T-cell (primary cell): Measurements from ENCODE around the gene DICER1. TPM values are rescaled to one million over a fixed set of nuclear protein-coding genes. Genes with fewer than 3 reads are reported as not detected.
A peak's percentile ranks its signal among the peaks of the same experiment; 100 is the strongest.

Experiments
- ATAC-seq, 4 experiments: fragments of 200-7000 bp in 3 of 4; fragments of 150-1000 bp in 1 of 4; cut with Tn5 transposase; replicated peaks in 1 of 4; 1 replicate in 3 of 4; 2 replicates in 1 of 4; pipeline ENCODE4 v1.10.0; 2021; ENCODE audit warnings: moderate library complexity in 3 of 4, mild to moderate bottlenecking in 2 of 4, moderate number of reproducible peaks in 1 of 4
- CTCF ChIA-PET, 2 donors: fragments of 300-600 bp; sonication (Branson Sonifier 250); formaldehyde crosslinking; loops; one replicate each; lab custom pipeline; 2022; ENCODE audit warnings: antibody characterized with exemption in 2 of 2; lab: Charles Lee
- POLR2A ChIA-PET, 2 donors: fragments of 300-600 bp; sonication (Branson Sonifier 250); formaldehyde crosslinking; loops; one replicate each; lab custom pipeline; 2022; ENCODE audit warnings: antibody characterized with exemption in 2 of 2; lab: Charles Lee
- DNase-seq, 35 experiments: peaks; one replicate each; pipeline versions ENCODE4 v3.0.0 to v3.0.0-alpha.2; 2013 to 2023
- H3K27ac ChIP-seq: one replicate; pipeline ENCODE4 v1.5.1; 2013; ENCODE audit warnings: low read length
- H3K27me3 ChIP-seq, 2 experiments: replicated peaks in 1 of 2; 1 replicate in 1 of 2; 2 replicates in 1 of 2; pipeline versions ENCODE4 v1.6.1 to v1.7.0; 2013; ENCODE audit warnings: low read length in 1 of 2, mixed read lengths in 1 of 2; ENCODE audit not compliant: control insufficient read depth in 2 of 2, insufficient read depth in 2 of 2; ENCODE audit errors: extremely low read depth in 1 of 2
- H3K36me3 ChIP-seq, 2 donors: 1 replicate in 1 of 2; 2 replicates in 1 of 2; pipeline versions ENCODE4 v1.6.1 to v1.7.0; 2013; ENCODE audit warnings: low read length in 1 of 2; ENCODE audit not compliant: control insufficient read depth in 2 of 2, insufficient read depth in 1 of 2; ENCODE audit errors: extremely low read depth in 1 of 2
- H3K4me1 ChIP-seq, 2 experiments: 1 replicate in 1 of 2; 2 replicates in 1 of 2; pipeline versions ENCODE4 v1.6.1 to v1.7.0; 2013; ENCODE audit warnings: low read length in 2 of 2, mixed read lengths in 1 of 2; ENCODE audit not compliant: insufficient read depth in 2 of 2, control insufficient read depth in 1 of 2; ENCODE audit errors: extremely low read depth in 1 of 2
- H3K4me3 ChIP-seq, 2 donors: 1 replicate in 1 of 2; 2 replicates in 1 of 2; pipeline versions ENCODE4 v1.5.1 to v1.7.0; 2013; ENCODE audit warnings: mild to moderate bottlenecking in 2 of 2, low read length in 1 of 2, moderate library complexity in 1 of 2; ENCODE audit not compliant: control insufficient read depth in 1 of 2; ENCODE audit errors: extremely low read depth in 1 of 2
- H3K9me3 ChIP-seq: 2 replicates; pipeline ENCODE4 v1.7.0; 2013
- H3K27ac Mint-ChIP-seq, 2 donors: one replicate each; pipeline ENCODE4 v1.8.0; 2020 to 2021; ENCODE audit warnings: mild to moderate bottlenecking in 2 of 2, mixed read lengths in 2 of 2
- H3K27me3 Mint-ChIP-seq, 2 donors: one replicate each; pipeline ENCODE4 v1.8.0; 2021 to 2022; ENCODE audit warnings: mixed read lengths in 2 of 2
- H3K36me3 Mint-ChIP-seq: one replicate; pipeline ENCODE4 v1.8.0; 2021; ENCODE audit warnings: mixed read lengths
- H3K4me1 Mint-ChIP-seq, 3 donors: one replicate each; pipeline ENCODE4 v1.8.0; 2020 to 2022; ENCODE audit warnings: mixed read lengths in 3 of 3, mild to moderate bottlenecking in 1 of 3
- H3K4me3 Mint-ChIP-seq, 3 donors: one replicate each; pipeline ENCODE4 v1.8.0; 2020 to 2022; ENCODE audit warnings: mild to moderate bottlenecking in 3 of 3, mixed read lengths in 3 of 3, moderate library complexity in 3 of 3
- H3K9me3 Mint-ChIP-seq, 3 donors: one replicate each; pipeline ENCODE4 v1.8.0; 2020 to 2022; ENCODE audit warnings: mixed read lengths in 3 of 3
- WGBS: methylation state at CpG from one replicate; pipeline ENCODE4 v1.1.5; 2013; ENCODE audit warnings: missing lambda C conversion rate; ENCODE audit not compliant: insufficient coverage; 5-methylcytosine and 5-hydroxymethylcytosine counted together
- total RNA-seq, 35 experiments: library from RNA in 6 of 35; stranded (reverse) in 6 of 35; fragments of 120-200 nt in 1 of 35; gene quantifications; one replicate each; pipeline versions ENCODE4 v1.2.1 to v1.2.4 and lab custom pipeline; 2013 to 2026

Gene DICER1
- total RNA-seq, 5 donors from 2014 or later (not counting 1 experiment from before 2014, with no cell fraction given), result 40.1 to 62.8 (median 57.8) TPM

DNA sequence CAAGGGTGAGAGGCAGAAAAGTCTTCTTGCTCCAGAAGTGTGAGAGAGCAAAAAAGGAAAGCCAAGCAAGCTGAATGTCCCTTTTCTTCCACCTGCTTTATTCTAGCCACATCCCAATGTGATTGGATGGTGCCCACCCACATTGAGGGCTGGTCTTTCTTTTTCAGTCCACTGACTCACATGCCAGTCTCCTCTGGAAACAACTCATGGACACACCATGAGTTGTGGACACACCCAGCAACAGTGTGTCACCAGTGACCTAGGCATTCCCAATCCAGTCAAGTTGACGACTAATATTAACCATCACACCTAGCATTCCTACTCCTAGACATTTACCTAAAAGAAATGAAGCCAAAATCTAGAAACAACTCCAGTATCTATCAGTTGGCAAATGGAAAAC lies 7.2 kb upstream of the DICER1 start:
- DNase-seq (no peak), ATAC-seq (no peak)
- H3K27ac ChIP-seq, result no peak overlapping the region
- no peaks in the 10 kb centered on the region for H3K4me1 Mint-ChIP-seq
- CTCF ChIA-PET, result no interaction called here
- no peaks in the 10 kb centered on the region for H3K9me3 ChIP-seq
- H3K36me3 Mint-ChIP-seq, result peaks cover 7% of the 10 kb centered on the region
- H3K4me1 ChIP-seq, result no peaks in the 10 kb centered on the region
- POLR2A ChIA-PET, result no interaction called here
- no peaks in the 10 kb centered on the region for H3K27me3 Mint-ChIP-seq
- no peaks in the 10 kb centered on the region for H3K36me3 ChIP-seq
- no peak overlapping the region for H3K27ac Mint-ChIP-seq
- peaks cover 6 to 20% (median 14%) of the 10 kb centered on the region in 3 donors for H3K9me3 Mint-ChIP-seq
- H3K4me3 Mint-ChIP-seq, result no peak overlapping the region
- H3K27me3 ChIP-seq, result no peaks in the 10 kb centered on the region
- H3K4me3 ChIP-seq, result no peak overlapping the region
- 88% methylated on average over 1 of the region's 1 CpG for WGBS

GRCh38 chr14:95163666-95164065 lies 6.3 kb upstream of the DICER1 start:
- ATAC-seq (no peak), DNase-seq (no peak)
- H3K4me3 Mint-ChIP-seq, result no peak overlapping the region
- Histone ChIP-seq H3K4me1 (peaks cover 0 to under 1% of the 10 kb centered on the region in 2 experiments), H3K9me3 (no peaks in the 10 kb centered on the region), H3K36me3 (no peaks in the 10 kb centered on the region), H3K27ac (no peak overlapping the region), H3K4me3 (no peak overlapping the region), H3K27me3 (no peaks in the 10 kb centered on the region)
- ChIA-PET POLR2A (no interaction called here), CTCF (no interaction called here)
- 100% methylated on average over 2 of the region's 3 CpGs for WGBS
- H3K9me3 Mint-ChIP-seq, result peaks cover 6 to 20% (median 14%) of the 10 kb centered on the region in 3 donors
- peaks cover 7% of the 10 kb centered on the region for H3K36me3 Mint-ChIP-seq
- H3K27me3 Mint-ChIP-seq, result no peaks in the 10 kb centered on the region
- H3K4me1 Mint-ChIP-seq, result peaks cover 0 to 2% (median 1%) of the 10 kb centered on the region in 3 donors
- H3K27ac Mint-ChIP-seq, result no peak overlapping the region

GRCh38 chr14:95163132-95163531 lies 5.8 kb upstream of the DICER1 start:
- no peak overlapping the region for H3K4me3 Mint-ChIP-seq
- DNase-seq (no peak), ATAC-seq (no peak)
- no peak overlapping the region for H3K27ac ChIP-seq
- H3K36me3 Mint-ChIP-seq, result peaks cover 7% of the 10 kb centered on the region
- H3K9me3 Mint-ChIP-seq, result peaks cover 6 to 20% (median 13%) of the 10 kb centered on the region in 3 donors
- ChIA-PET CTCF (no interaction called here), POLR2A (no interaction called here)
- no peak overlapping the region for H3K4me3 ChIP-seq
- no peaks in the 10 kb centered on the region for H3K27me3 Mint-ChIP-seq
- WGBS, result 100% methylated on average over 1 of the region's 2 CpGs
- peaks cover 3 to 6% of the 10 kb centered on the region in 2 experiments for H3K4me1 ChIP-seq
- no peak overlapping the region for H3K27ac Mint-ChIP-seq
- H3K4me1 Mint-ChIP-seq, result peaks cover 2 to 5% (median 5%) of the 10 kb centered on the region in 3 donors
- no peaks in the 10 kb centered on the region for H3K9me3 ChIP-seq
- no peaks in the 10 kb centered on the region for H3K36me3 ChIP-seq
- no peaks in the 10 kb centered on the region for H3K27me3 ChIP-seq

DNA sequence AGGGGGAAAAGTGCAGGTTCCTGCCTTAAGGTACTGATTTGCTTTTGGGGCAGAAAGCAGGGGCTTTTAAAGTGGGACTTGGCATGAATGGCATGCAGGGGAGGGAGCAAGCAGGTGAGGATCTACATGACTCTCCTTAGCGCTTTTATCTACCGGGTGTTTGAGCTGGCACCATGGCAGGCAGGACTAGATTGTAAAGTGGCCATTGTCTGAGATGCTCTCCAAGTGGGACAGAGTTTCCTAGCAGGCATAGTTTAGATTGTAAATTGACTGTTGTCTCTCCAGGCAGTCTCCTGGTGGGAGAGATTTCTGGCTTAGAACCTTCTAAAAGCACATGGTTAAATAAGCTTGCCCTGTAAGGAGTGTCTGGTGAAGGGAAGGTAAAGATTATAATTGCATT lies 5.3 kb upstream of the DICER1 start:
- Mint-ChIP-seq H3K4me3 (no peak overlapping the region), H3K27me3 (no peaks in the 10 kb centered on the region), H3K36me3 (peaks cover 7% of the 10 kb centered on the region), H3K9me3 (peaks cover 6 to 20% (median 9%) of the 10 kb centered on the region in 3 donors), H3K27ac (no peak overlapping the region), H3K4me1 (peaks cover 7 to 10% (median 9%) of the 10 kb centered on the region in 3 donors)
- Histone ChIP-seq H3K4me1 (peaks cover 6 to 11% of the 10 kb centered on the region in 2 experiments), H3K36me3 (no peaks in the 10 kb centered on the region), H3K27me3 (no peaks in the 10 kb centered on the region), H3K9me3 (no peaks in the 10 kb centered on the region), H3K27ac (no peak overlapping the region), H3K4me3 (no peak overlapping the region)
- DNase-seq (no peak), ATAC-seq (no peak)
- WGBS, result 95% methylated on average over 2 of the region's 2 CpGs
- CTCF ChIA-PET, result no interaction called here
- POLR2A ChIA-PET, result interaction anchor here in 1 of 2 donors (0.6 kb wide), 1 partner anchor 353 kb away, joined by 3 read pairs; no protein-coding TSS in a partner anchor

- Mint-ChIP-seq H3K36me3 (no peaks in the 10 kb centered on the region), H3K9me3 (no peaks in the 10 kb centered on the region), H3K27ac (peak overlapping the region in 1 of 2 donors; percentile 99), H3K4me3 (peak overlapping the region; percentile 87 to 97 (median 96)), H3K27me3 (no peaks in the 10 kb centered on the region), H3K4me1 (peaks cover 50 to 52% (median 50%) of the 10 kb centered on the region in 3 donors)
- POLR2A ChIA-PET, result no interaction called here
- no peaks in the 10 kb centered on the region for H3K9me3 ChIP-seq
- ATAC-seq, result peak; percentile 32 to 43 (median 36)
- peak overlapping the region; percentile 84 to 93 for H3K4me3 ChIP-seq
- H3K27ac ChIP-seq, result no peak overlapping the region
- no peaks in the 10 kb centered on the region for H3K27me3 ChIP-seq
- no peaks in the 10 kb centered on the region for H3K36me3 ChIP-seq
- DNase-seq, result peak in 1 of 35 experiments; percentile 27
- H3K4me1 ChIP-seq, result peaks cover 22 to 33% of the 10 kb centered on the region in 2 experiments
- CTCF ChIA-PET, result interaction anchor here in 1 of 2 donors (1.3 kb wide), 1 partner anchor 24 kb away, joined by 3 read pairs; no protein-coding TSS in a partner anchor
- 0% methylated on average over 50 of the region's 50 CpGs for WGBS
These were observed 342 bp downstream of the DICER1 start for GRCh38 chr14:95157048-95157326.

- Mint-ChIP-seq H3K27me3 (no peaks in the 10 kb centered on the region), H3K4me3 (peak overlapping the region; percentile 84 to 87 (median 87)), H3K27ac (peak overlapping the region; percentile 79 to 85), H3K36me3 (no peaks in the 10 kb centered on the region), H3K9me3 (no peaks in the 10 kb centered on the region), H3K4me1 (peaks cover 55 to 58% (median 56%) of the 10 kb centered on the region in 3 donors)
- Histone ChIP-seq H3K9me3 (no peaks in the 10 kb centered on the region), H3K27ac (peak overlapping the region; percentile 9), H3K27me3 (no peaks in the 10 kb centered on the region), H3K36me3 (no peaks in the 10 kb centered on the region), H3K4me1 (peaks cover 25 to 38% of the 10 kb centered on the region in 2 experiments), H3K4me3 (peak overlapping the region; percentile 84 to 93)
- 5% methylated on average over 44 of the region's 48 CpGs for WGBS
- POLR2A ChIA-PET, result interaction anchor here in 1 of 2 donors (0.7 kb wide), 1 partner anchor 37 kb away, joined by 3 read pairs; no protein-coding TSS in a partner anchor
- peak in 27 of 35 experiments; percentile 2 to 57 (median 21) for DNase-seq
- CTCF ChIA-PET, result no interaction called here
- ATAC-seq, result peak; percentile 13 to 26 (median 18)
These were observed 925 bp downstream of the DICER1 start for GRCh38 chr14:95156161-95157047.
